Measurements from ENCODE around the gene NEAT1. TPM values are rescaled to one million over a fixed set of nuclear protein-coding genes. Genes with fewer than 3 reads are reported as not detected.
A peak's percentile ranks its signal among the peaks of the same experiment; 100 is the strongest.

The NEAT1 gene
- total and polyA plus RNA-seq, 9 of the 15 experiments (the other 6 are each of a cell fraction or from before 2014, with no cell fraction given), result 20.1 to 389 (median 62.8) TPM

DNA sequence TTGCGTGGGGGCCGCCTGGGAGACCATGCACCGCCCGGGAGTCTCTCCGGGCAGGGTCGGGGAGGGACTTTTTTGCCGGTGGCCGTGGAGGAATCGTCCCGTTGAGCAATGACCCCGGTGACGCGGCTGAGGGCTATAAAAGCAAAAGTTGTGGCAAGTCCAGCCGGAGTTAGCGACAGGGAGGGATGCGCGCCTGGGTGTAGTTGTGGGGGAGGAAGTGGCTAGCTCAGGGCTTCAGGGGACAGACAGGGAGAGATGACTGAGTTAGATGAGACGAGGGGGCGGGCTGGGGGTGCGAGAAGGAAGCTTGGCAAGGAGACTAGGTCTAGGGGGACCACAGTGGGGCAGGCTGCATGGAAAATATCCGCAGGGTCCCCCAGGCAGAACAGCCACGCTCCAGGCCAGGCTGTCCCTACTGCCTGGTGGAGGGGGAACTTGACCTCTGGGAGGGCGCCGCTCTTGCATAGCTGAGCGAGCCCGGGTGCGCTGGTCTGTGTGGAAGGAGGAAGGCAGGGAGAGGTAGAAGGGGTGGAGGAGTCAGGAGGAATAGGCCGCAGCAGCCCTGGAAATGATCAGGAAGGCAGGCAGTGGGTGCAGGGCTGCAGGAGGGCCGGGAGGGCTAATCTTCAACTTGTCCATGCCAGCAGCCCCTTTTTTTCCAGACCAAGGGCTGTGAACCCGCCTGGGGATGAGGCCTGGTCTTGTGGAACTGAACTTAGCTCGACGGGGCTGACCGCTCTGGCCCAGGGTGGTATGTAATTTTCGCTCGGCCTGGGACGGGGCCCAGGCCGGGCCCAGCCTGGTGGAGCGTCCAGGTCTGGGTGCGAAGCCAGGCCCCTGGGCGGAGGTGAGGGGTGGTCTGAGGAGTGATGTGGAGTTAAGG, at the start of gene NEAT1 (continued):
- TF ChIP-seq, protein P1, sequence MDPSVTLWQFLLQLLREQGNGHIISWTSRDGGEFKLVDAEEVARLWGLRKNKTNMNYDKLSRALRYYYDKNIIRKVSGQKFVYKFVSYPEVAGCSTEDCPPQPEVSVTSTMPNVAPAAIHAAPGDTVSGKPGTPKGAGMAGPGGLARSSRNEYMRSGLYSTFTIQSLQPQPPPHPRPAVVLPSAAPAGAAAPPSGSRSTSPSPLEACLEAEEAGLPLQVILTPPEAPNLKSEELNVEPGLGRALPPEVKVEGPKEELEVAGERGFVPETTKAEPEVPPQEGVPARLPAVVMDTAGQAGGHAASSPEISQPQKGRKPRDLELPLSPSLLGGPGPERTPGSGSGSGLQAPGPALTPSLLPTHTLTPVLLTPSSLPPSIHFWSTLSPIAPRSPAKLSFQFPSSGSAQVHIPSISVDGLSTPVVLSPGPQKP (CRISPR knock-in tag; IDR thresholded peaks at IDR 0.05), result no peak
- TF ChIP-seq ZFPM2 (CRISPR knock-in tag; IDR thresholded peaks at IDR 0.05) (peak; percentile 100), SMARCA5 (IDR thresholded peaks at IDR 0.05) (0 out of 2 replicates have a peak, but pooled peaks have one; percentile 26), DIDO1 (tag; IDR thresholded peaks at IDR 0.05; ENCODE audit: low read depth) (no peak), EP300 (IDR thresholded peaks at IDR 0.05; ENCODE audit: low read length) (peak; percentile 70), TARDBP (IDR thresholded peaks at IDR 0.05) (peak; percentile 42; the same call in 1 of the 2 replicates), RBM15 (IDR thresholded peaks at IDR 0.05; ENCODE audit: insufficient read depth, low read length) (peak; percentile 97; the same call in 1 of the 2 replicates), TEAD1 (CRISPR knock-in tag; IDR thresholded peaks at IDR 0.05) (peak; percentile 39 to 100), ETV5 (CRISPR knock-in tag; IDR thresholded peaks at IDR 0.05; ENCODE audit: low read depth) (0 out of 2 replicates have a peak, but pooled peaks have one; percentile 55), TRIM24 (IDR thresholded peaks at IDR 0.05) (peak; percentile 28 to 84; a peak in 3 of 4 replicates), EWSR1 (IDR thresholded peaks at IDR 0.05; ENCODE audit: borderline replicate concordance, low read depth, partially characterized antibody) (no peak), LEF1 (IDR thresholded peaks at IDR 0.05) (peak; percentile 60), HSF4 (CRISPR knock-in tag; IDR thresholded peaks at IDR 0.05; ENCODE audit: borderline replicate concordance) (no peak), ZNF146 (CRISPR knock-in tag; IDR thresholded peaks at IDR 0.05; ENCODE audit: unreplicated experiment) (peak; percentile 35), ETV1 (tag; conservative IDR thresholded peaks at IDR 0.05; ENCODE audit: low read depth) (peak; percentile 94), ZNF589 (CRISPR knock-in tag; IDR thresholded peaks at IDR 0.05; ENCODE audit: low read depth) (no peak)
- TF ChIP-seq, protein P2, sequence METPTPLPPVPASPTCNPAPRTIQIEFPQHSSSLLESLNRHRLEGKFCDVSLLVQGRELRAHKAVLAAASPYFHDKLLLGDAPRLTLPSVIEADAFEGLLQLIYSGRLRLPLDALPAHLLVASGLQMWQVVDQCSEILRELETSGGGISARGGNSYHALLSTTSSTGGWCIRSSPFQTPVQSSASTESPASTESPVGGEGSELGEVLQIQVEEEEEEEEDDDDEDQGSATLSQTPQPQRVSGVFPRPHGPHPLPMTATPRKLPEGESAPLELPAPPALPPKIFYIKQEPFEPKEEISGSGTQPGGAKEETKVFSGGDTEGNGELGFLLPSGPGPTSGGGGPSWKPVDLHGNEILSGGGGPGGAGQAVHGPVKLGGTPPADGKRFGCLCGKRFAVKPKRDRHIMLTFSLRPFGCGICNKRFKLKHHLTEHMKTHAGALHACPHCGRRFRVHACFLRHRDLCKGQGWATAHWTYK (CRISPR knock-in tag; IDR thresholded peaks at IDR 0.05), result peak; percentile 100
- TF ChIP-seq, protein P3, sequence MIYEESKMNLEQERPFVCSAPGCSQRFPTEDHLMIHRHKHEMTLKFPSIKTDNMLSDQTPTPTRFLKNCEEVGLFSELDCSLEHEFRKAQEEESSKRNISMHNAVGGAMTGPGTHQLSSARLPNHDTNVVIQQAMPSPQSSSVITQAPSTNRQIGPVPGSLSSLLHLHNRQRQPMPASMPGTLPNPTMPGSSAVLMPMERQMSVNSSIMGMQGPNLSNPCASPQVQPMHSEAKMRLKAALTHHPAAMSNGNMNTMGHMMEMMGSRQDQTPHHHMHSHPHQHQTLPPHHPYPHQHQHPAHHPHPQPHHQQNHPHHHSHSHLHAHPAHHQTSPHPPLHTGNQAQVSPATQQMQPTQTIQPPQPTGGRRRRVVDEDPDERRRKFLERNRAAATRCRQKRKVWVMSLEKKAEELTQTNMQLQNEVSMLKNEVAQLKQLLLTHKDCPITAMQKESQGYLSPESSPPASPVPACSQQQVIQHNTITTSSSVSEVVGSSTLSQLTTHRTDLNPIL (CRISPR knock-in tag; IDR thresholded peaks at IDR 0.05), result peak; percentile 100
- TF ChIP-seq, protein P4, sequence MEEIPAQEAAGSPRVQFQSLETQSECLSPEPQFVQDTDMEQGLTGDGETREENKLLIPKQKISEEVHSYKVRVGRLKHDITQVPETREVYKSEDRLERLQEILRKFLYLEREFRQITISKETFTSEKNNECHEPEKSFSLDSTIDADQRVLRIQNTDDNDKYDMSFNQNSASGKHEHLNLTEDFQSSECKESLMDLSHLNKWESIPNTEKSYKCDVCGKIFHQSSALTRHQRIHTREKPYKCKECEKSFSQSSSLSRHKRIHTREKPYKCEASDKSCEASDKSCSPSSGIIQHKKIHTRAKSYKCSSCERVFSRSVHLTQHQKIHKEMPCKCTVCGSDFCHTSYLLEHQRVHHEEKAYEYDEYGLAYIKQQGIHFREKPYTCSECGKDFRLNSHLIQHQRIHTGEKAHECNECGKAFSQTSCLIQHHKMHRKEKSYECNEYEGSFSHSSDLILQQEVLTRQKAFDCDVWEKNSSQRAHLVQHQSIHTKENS (CRISPR knock-in tag; IDR thresholded peaks at IDR 0.05), result peak; percentile 100
- TF ChIP-seq, protein P5, sequence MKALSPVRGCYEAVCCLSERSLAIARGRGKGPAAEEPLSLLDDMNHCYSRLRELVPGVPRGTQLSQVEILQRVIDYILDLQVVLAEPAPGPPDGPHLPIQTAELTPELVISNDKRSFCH (CRISPR knock-in tag; IDR thresholded peaks at IDR 0.05), result no peak
- TF ChIP-seq, protein P5 (tag; IDR thresholded peaks at IDR 0.05), result peak; percentile 67; the same call in 1 of the 2 replicates

Measured in K562 (cell line).